PC-9 (cell line): ENCODE results near the gene SLC5A12. TPM values are rescaled to one million over a fixed set of nuclear protein-coding genes. Genes with fewer than 3 reads are reported as not detected.

Experiments used
- BruUV-seq: library from RNA; stranded (reverse); fragments of 400-500 nt; replicated peaks from 2 replicates; lab custom pipeline; 2021; lab: Mats Ljungman, UMichigan
- CTCF ChIA-PET: fragments of 300-600 bp; sonication (Branson Sonifier 250); formaldehyde crosslinking; loops from one replicate; lab custom pipeline; 2022; ENCODE audit warnings: antibody characterized with exemption; lab: Charles Lee
- POLR2A ChIA-PET: fragments of 300-600 bp; sonication (Branson Sonifier 250); formaldehyde crosslinking; loops from one replicate; lab custom pipeline; 2022; ENCODE audit warnings: antibody characterized with exemption; ENCODE audit not compliant: unreplicated experiment; lab: Charles Lee
- DNase-seq, 2 experiments: peaks; one replicate each; pipeline versions ENCODE4 v3.0.0 to v3.0.0-alpha.2; 2015 to 2022; ENCODE audit warnings: mixed read lengths in 1 of 2
- H2AFZ ChIP-seq: fragments of 200-600 bp; sonication (generic); 2 replicates; pipeline ENCODE4 v1.8.1; 2017; ENCODE audit warnings: antibody characterized with exemption
- H3F3A ChIP-seq: fragments of 200-600 bp; sonication (generic); 2 replicates; pipeline ENCODE4 v1.8.1; 2017; ENCODE audit warnings: antibody characterized with exemption, mild to moderate bottlenecking, low read depth; ENCODE audit not compliant: insufficient read depth
- H3K27ac ChIP-seq: fragments of 200-600 bp; sonication (generic); 2 replicates; pipeline ENCODE4 v1.6.1; 2016; ENCODE audit warnings: mixed run types
- H3K27me3 ChIP-seq: fragments of 200-600 bp; sonication (generic); 2 replicates; pipeline ENCODE4 v1.6.1; 2016; ENCODE audit warnings: low read depth, mixed run types; ENCODE audit not compliant: insufficient read depth
- H3K36me3 ChIP-seq: fragments of 200-600 bp; sonication (generic); 2 replicates; pipeline ENCODE4 v1.6.1; 2016; ENCODE audit warnings: low read depth, mixed run types
- H3K4me1 ChIP-seq: fragments of 200-600 bp; sonication (generic); replicated peaks from 2 replicates; pipeline ENCODE4 v1.6.1; 2016; ENCODE audit warnings: mixed run types; ENCODE audit not compliant: insufficient read depth
- H3K4me2 ChIP-seq: fragments of 200-600 bp; sonication (generic); 2 replicates; pipeline ENCODE4 v1.6.1; 2017; ENCODE audit warnings: mixed run types
- H3K4me3 ChIP-seq: fragments of 200-600 bp; sonication (generic); 2 replicates; pipeline ENCODE4 v1.6.1; 2016; ENCODE audit warnings: mixed run types
- H3K79me2 ChIP-seq: fragments of 200-600 bp; sonication (generic); 2 replicates; pipeline ENCODE4 v1.6.1; 2017; ENCODE audit warnings: low read depth, mixed run types
- H3K9me2 ChIP-seq: fragments of 200-600 bp; sonication (generic); 2 replicates; pipeline ENCODE4 v1.8.1; 2017; ENCODE audit warnings: mild to moderate bottlenecking; ENCODE audit not compliant: insufficient read depth
- H3K9me3 ChIP-seq: fragments of 200-600 bp; sonication (generic); 2 replicates; pipeline ENCODE4 v1.8.1; 2016; ENCODE audit warnings: low read depth; ENCODE audit not compliant: insufficient read depth
- H4K20me1 ChIP-seq: fragments of 200-600 bp; sonication (generic); 2 replicates; pipeline ENCODE4 v1.8.1; 2017; ENCODE audit not compliant: insufficient read depth
- EZH2 ChIP-seq: fragments of 200-600 bp; sonication (generic); IDR thresholded peaks from 2 replicates; pipeline ENCODE4 v1.8.0; 2017; ENCODE audit warnings: antibody characterized with exemption, low read depth
- intact Hi-C: fragments of 100-400 bp; cut with micrococcal nuclease; formaldehyde crosslinking; loops from one replicate; pipeline ENCODE4 v1.10.0; 2022; ENCODE audit not compliant: unreplicated experiment
- total RNA-seq: library from RNA; stranded (reverse); gene quantifications from 2 replicates; pipeline ENCODE4 v1.2.3, GENCODE V29; 2021
- TF ChIP-seq, protein P1 (sequence below): fragments of 200-600 bp; sonication (generic); conservative IDR thresholded peaks from 2 replicates; pipeline ENCODE4 v1.6.1; 2017; ENCODE audit warnings: mixed run types, antibody characterized with exemption, mild to moderate bottlenecking, moderate library complexity

The SLC5A12 gene
- total RNA-seq, 1 experiment from 2014 or later = not detected

GRCh38 chr11:26739366-26740073 lies 17.7 kb upstream of the SLC5A12 start:
- no peaks in the 10 kb centered on the region for H3K4me1 ChIP-seq
- H3K9me3 ChIP-seq = no peaks in the 10 kb centered on the region
- no peaks in the 10 kb centered on the region for H3F3A ChIP-seq
- H3K27ac ChIP-seq = no peak overlapping the region
- H4K20me1 ChIP-seq = no peaks in the 10 kb centered on the region
- H3K4me2 ChIP-seq = no peak overlapping the region
- DNase-seq = no peak
- no peak overlapping the region for H3K4me3 ChIP-seq
- H2AFZ ChIP-seq = no peak overlapping the region
- TF ChIP-seq, protein P1, sequence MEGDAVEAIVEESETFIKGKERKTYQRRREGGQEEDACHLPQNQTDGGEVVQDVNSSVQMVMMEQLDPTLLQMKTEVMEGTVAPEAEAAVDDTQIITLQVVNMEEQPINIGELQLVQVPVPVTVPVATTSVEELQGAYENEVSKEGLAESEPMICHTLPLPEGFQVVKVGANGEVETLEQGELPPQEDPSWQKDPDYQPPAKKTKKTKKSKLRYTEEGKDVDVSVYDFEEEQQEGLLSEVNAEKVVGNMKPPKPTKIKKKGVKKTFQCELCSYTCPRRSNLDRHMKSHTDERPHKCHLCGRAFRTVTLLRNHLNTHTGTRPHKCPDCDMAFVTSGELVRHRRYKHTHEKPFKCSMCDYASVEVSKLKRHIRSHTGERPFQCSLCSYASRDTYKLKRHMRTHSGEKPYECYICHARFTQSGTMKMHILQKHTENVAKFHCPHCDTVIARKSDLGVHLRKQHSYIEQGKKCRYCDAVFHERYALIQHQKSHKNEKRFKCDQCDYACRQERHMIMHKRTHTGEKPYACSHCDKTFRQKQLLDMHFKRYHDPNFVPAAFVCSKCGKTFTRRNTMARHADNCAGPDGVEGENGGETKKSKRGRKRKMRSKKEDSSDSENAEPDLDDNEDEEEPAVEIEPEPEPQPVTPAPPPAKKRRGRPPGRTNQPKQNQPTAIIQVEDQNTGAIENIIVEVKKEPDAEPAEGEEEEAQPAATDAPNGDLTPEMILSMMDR = no peak
- no peak for TF ChIP-seq EZH2
- POLR2A ChIA-PET = no interaction called here
- no peaks in the 10 kb centered on the region for H3K27me3 ChIP-seq
- intact Hi-C loops = no loop called here
- no peaks in the 10 kb centered on the region for H3K79me2 ChIP-seq
- CTCF ChIA-PET = no interaction called here
- H3K9me2 ChIP-seq = no peaks in the 10 kb centered on the region
- no peaks in the 10 kb centered on the region for H3K36me3 ChIP-seq
- BruUV-seq = no TSS peak

- Histone ChIP-seq H3F3A (no peaks in the 10 kb centered on the region), H3K4me2 (no peak overlapping the region), H4K20me1 (no peaks in the 10 kb centered on the region), H3K9me3 (no peaks in the 10 kb centered on the region), H3K79me2 (no peaks in the 10 kb centered on the region), H3K27me3 (no peaks in the 10 kb centered on the region), H2AFZ (no peak overlapping the region), H3K36me3 (no peaks in the 10 kb centered on the region), H3K4me3 (no peak overlapping the region), H3K4me1 (no peaks in the 10 kb centered on the region), H3K9me2 (no peaks in the 10 kb centered on the region), H3K27ac (no peak overlapping the region)
- ChIA-PET CTCF (no interaction called here), POLR2A (no interaction called here)
- DNase-seq = no peak
- no TSS peak for BruUV-seq
- intact Hi-C loops = no loop called here
- TF ChIP-seq, protein P1 = no peak
- TF ChIP-seq EZH2 = no peak
These were observed 12.8 kb upstream of the SLC5A12 start for GRCh38 chr11:26734691-26735090.

GRCh38 chr11:26731084-26731456 lies 9.2 kb upstream of the SLC5A12 start:
- no peak overlapping the region for H2AFZ ChIP-seq
- TF ChIP-seq, protein P1 = no peak
- TF ChIP-seq EZH2 = no peak
- H3K27ac ChIP-seq = no peak overlapping the region
- BruUV-seq = no TSS peak
- intact Hi-C loops = no loop called here
- POLR2A ChIA-PET = no interaction called here
- no peaks in the 10 kb centered on the region for H3K27me3 ChIP-seq
- no peaks in the 10 kb centered on the region for H4K20me1 ChIP-seq
- DNase-seq = no peak
- no peak overlapping the region for H3K4me2 ChIP-seq
- H3K4me1 ChIP-seq = no peaks in the 10 kb centered on the region
- no peaks in the 10 kb centered on the region for H3K79me2 ChIP-seq
- no peak overlapping the region for H3K4me3 ChIP-seq
- CTCF ChIA-PET = no interaction called here
- no peaks in the 10 kb centered on the region for H3F3A ChIP-seq
- H3K36me3 ChIP-seq = no peaks in the 10 kb centered on the region
- H3K9me3 ChIP-seq = no peaks in the 10 kb centered on the region
- H3K9me2 ChIP-seq = no peaks in the 10 kb centered on the region
